ENCODE data around the gene CLN3.

- TF ChIP-seq CTCF (IDR thresholded peaks at IDR 0.05): no peak
- no peak for TF ChIP-seq EZH2phosphoT487 (IDR thresholded peaks at IDR 0.05)
These were observed 7.0 kb upstream of the CLN3 start for GRCh38 chr16:28498666-28499381.

Data from neural progenitor cell (in vitro differentiated cells).